Muscle layer of duodenum (tissue), 2 donors: ENCODE measurements around the gene CALHM5.

Experiments
- H3K27ac ChIP-seq: one replicate; pipeline ENCODE4 v1.7.0; 2013; ENCODE audit warnings: mild to moderate bottlenecking, low read length
- H3K27me3 ChIP-seq: one replicate; pipeline ENCODE4 v1.7.0; 2013; ENCODE audit warnings: low read depth, mild to moderate bottlenecking, control low read depth, low read length
- H3K36me3 ChIP-seq, 2 donors: one replicate each; pipeline ENCODE4 v1.7.0; 2013; ENCODE audit warnings: low read length in 2 of 2, control low read depth in 1 of 2, mild to moderate bottlenecking in 1 of 2; ENCODE audit not compliant: insufficient read depth in 2 of 2, control insufficient read depth in 1 of 2
- H3K4me1 ChIP-seq, 2 donors: one replicate each; pipeline ENCODE4 v1.7.0; 2013; ENCODE audit warnings: low read length in 2 of 2, mild to moderate bottlenecking in 2 of 2, control low read depth in 1 of 2, moderate library complexity in 1 of 2; ENCODE audit not compliant: insufficient read depth in 2 of 2, control insufficient read depth in 1 of 2
- H3K4me3 ChIP-seq, 2 donors: one replicate each; pipeline ENCODE4 v1.7.0; 2013; ENCODE audit warnings: low read length in 2 of 2, low read depth in 1 of 2, mild to moderate bottlenecking in 1 of 2
- H3K9me3 ChIP-seq, 2 donors: one replicate each; pipeline ENCODE4 v1.7.0; 2013; ENCODE audit warnings: low read length in 2 of 2, control low read depth in 1 of 2, mild to moderate bottlenecking in 1 of 2; ENCODE audit not compliant: control insufficient read depth in 1 of 2
- donor health status: healthy.

Gene CALHM5

GRCh38 chr6:116531675-116532570, 20.5 kb downstream of the CALHM5 start:
- no peaks in the 10 kb centered on the region for H3K27me3 ChIP-seq
- no peak overlapping the region for H3K27ac ChIP-seq
- H3K4me3 ChIP-seq: no peak overlapping the region

GRCh38 chr6:116533233-116533957, 22.0 kb downstream of the CALHM5 start:
- H3K27me3 ChIP-seq: no peaks in the 10 kb centered on the region
- H3K9me3 ChIP-seq: no peaks in the 10 kb centered on the region
- H3K4me3 ChIP-seq: no peak overlapping the region
- H3K36me3 ChIP-seq: no peaks in the 10 kb centered on the region
- no peak overlapping the region for H3K27ac ChIP-seq
- no peaks in the 10 kb centered on the region for H3K4me1 ChIP-seq

More at GRCh38 chr6:116531675-116532570, 20.5 kb downstream of the CALHM5 start:
- no peaks in the 10 kb centered on the region for H3K9me3 ChIP-seq
- no peaks in the 10 kb centered on the region for H3K4me1 ChIP-seq
- H3K36me3 ChIP-seq: no peaks in the 10 kb centered on the region

- Histone ChIP-seq H3K27ac (no peak overlapping the region), H3K9me3 (no peaks in the 10 kb centered on the region), H3K4me1 (no peaks in the 10 kb centered on the region), H3K4me3 (no peak overlapping the region), H3K27me3 (no peaks in the 10 kb centered on the region), H3K36me3 (no peaks in the 10 kb centered on the region)
These were observed 23.7 kb downstream of the CALHM5 start for GRCh38 chr6:116535109-116535508.

GRCh38 chr6:116536216-116536621, 24.8 kb downstream of the CALHM5 start:
- Histone ChIP-seq H3K4me1 (no peaks in the 10 kb centered on the region), H3K4me3 (no peak overlapping the region), H3K27me3 (no peaks in the 10 kb centered on the region), H3K36me3 (no peaks in the 10 kb centered on the region), H3K27ac (no peak overlapping the region), H3K9me3 (no peaks in the 10 kb centered on the region)

- H3K4me1 ChIP-seq: no peaks in the 10 kb centered on the region
- no peak overlapping the region for H3K4me3 ChIP-seq
- no peak overlapping the region for H3K27ac ChIP-seq
- H3K9me3 ChIP-seq: no peaks in the 10 kb centered on the region
- no peaks in the 10 kb centered on the region for H3K36me3 ChIP-seq
- H3K27me3 ChIP-seq: no peaks in the 10 kb centered on the region
These were observed 31.0 kb downstream of the CALHM5 start for GRCh38 chr6:116542426-116542825.

- Histone ChIP-seq H3K4me1 (no peaks in the 10 kb centered on the region), H3K27ac (no peak overlapping the region), H3K27me3 (no peaks in the 10 kb centered on the region), H3K4me3 (no peak overlapping the region), H3K9me3 (no peaks in the 10 kb centered on the region), H3K36me3 (no peaks in the 10 kb centered on the region)
These were observed 31.7 kb downstream of the CALHM5 start for GRCh38 chr6:116543149-116543548.

GRCh38 chr6:116545651-116546050, 34.2 kb downstream of the CALHM5 start, which contains the start of gene TRAPPC3L:
Gene TRAPPC3L (minus strand): TSS chr6:116545684. CDS start chr6:116545514, 170 bp downstream.
- Histone ChIP-seq H3K27ac (no peak within 1 kb of the TSS), H3K27me3 (no peaks in the 10 kb centered on the region), H3K4me3 (no peak within 1 kb of the TSS), H3K4me1 (no peaks in the 10 kb centered on the region), H3K9me3 (no peaks in the 10 kb centered on the region), H3K36me3 (no peaks in the 10 kb centered on the region)

GRCh38 chr6:116547358-116547757, 35.9 kb downstream of the CALHM5 start:
- no peaks in the 10 kb centered on the region for H3K36me3 ChIP-seq
- no peaks in the 10 kb centered on the region for H3K4me1 ChIP-seq
- H3K27me3 ChIP-seq: no peaks in the 10 kb centered on the region

GRCh38 chr6:116550796-116551195, 39.4 kb downstream of the CALHM5 start:
- Histone ChIP-seq H3K4me3 (no peak overlapping the region), H3K4me1 (no peaks in the 10 kb centered on the region), H3K27me3 (no peaks in the 10 kb centered on the region), H3K9me3 (no peaks in the 10 kb centered on the region), H3K36me3 (no peaks in the 10 kb centered on the region), H3K27ac (no peak overlapping the region)

More at GRCh38 chr6:116547358-116547757, 35.9 kb downstream of the CALHM5 start:
- Histone ChIP-seq H3K27ac (no peak overlapping the region), H3K4me3 (no peak overlapping the region), H3K9me3 (no peaks in the 10 kb centered on the region)

GRCh38 chr6:116553451-116553850, 42.0 kb downstream of the CALHM5 start, which contains the start of gene CALHM4:
Gene CALHM4 (plus strand): TSS chr6:116553751. CDS start chr6:116553794, 43 bp downstream.
- Histone ChIP-seq H3K27me3 (no peaks in the 10 kb centered on the region), H3K36me3 (no peaks in the 10 kb centered on the region), H3K9me3 (no peaks in the 10 kb centered on the region), H3K27ac (no peak within 1 kb of the TSS), H3K4me3 (no peak within 1 kb of the TSS), H3K4me1 (peaks cover 0 to 3% of the 10 kb centered on the region in 2 donors)

- H3K36me3 ChIP-seq: no peaks in the 10 kb centered on the region
- no peak overlapping the region for H3K4me3 ChIP-seq
- no peak overlapping the region for H3K27ac ChIP-seq
- no peaks in the 10 kb centered on the region for H3K9me3 ChIP-seq
- H3K27me3 ChIP-seq: no peaks in the 10 kb centered on the region
- H3K4me1 ChIP-seq: peaks cover 0 to 3% of the 10 kb centered on the region in 2 donors
These were observed 44.6 kb downstream of the CALHM5 start for GRCh38 chr6:116556065-116556464.
